Fibroblast of mammary gland (primary cell): Measurements from ENCODE around the gene TMEM215.

Source experiments
- DNase-seq: peaks from one replicate; pipeline ENCODE4 v3.0.0-alpha.2; 2010; ENCODE audit warnings: low read depth
- H3K4me3 ChIP-seq: 2 replicates; pipeline ENCODE4 v1.5.1; 2011; ENCODE audit warnings: low read depth, mild to moderate bottlenecking, low read length, moderate library complexity; ENCODE audit not compliant: control insufficient read depth
- CTCF ChIP-seq: conservative IDR thresholded peaks from 2 replicates; pipeline ENCODE4 v1.5.1; 2011; ENCODE audit warnings: low read depth, low read length, inconsistent platforms; ENCODE audit not compliant: control insufficient read depth, insufficient read depth

TMEM215 gene, protein sequence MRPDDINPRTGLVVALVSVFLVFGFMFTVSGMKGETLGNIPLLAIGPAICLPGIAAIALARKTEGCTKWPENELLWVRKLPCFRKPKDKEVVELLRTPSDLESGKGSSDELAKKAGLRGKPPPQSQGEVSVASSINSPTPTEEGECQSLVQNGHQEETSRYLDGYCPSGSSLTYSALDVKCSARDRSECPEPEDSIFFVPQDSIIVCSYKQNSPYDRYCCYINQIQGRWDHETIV

GRCh38 chr9:32783168-32783891 lies at the start of gene TMEM215:
TSS of gene TMEM215 (plus strand) at chr9:32783540. CDS start at chr9:32784184, 644 bp downstream.
- TF ChIP-seq CTCF, result no peak
- DNase-seq, result no peak
- no peak within 1 kb of the TSS for H3K4me3 ChIP-seq

DNA sequence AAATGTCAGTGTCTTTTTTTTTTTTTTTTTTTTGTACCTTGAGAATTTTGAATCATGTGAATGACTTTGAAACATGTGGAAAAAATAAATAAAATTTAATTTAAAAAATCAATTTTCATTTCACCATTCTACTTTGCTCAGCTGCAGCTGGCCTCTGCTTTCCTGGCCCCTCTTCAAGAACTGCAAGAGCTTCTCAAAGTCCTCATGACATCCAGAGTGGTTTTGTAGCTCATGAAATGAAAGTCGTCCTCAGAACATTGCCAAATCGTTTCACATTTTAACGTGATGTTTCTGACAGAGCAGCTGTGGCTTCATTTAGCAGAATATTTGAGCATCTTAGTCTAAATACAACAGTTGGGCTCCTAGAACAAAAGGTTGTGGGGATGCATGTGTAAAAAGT lies 47.9 kb upstream of the TMEM215 start:
- TF ChIP-seq CTCF, result no peak
- no peak overlapping the region for H3K4me3 ChIP-seq
- DNase-seq, result no peak

DNA sequence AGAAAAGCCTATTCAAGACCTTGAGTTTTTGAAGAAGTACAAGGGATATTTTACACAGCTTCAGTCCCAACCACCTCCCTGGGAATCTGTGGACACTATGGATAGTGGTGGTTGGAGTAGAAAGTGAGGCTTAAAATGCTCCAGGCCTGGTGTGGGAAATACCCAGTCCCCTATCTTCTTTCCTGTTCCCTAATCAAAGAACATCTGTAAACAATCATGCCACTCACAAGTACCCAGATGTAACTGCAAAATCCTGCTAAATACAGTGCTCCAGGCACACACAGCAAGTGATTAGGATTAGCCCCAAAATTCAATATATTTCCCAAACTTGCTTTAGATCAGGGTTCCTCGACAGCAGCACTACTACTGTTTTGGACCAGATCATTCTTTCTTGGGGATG lies 46.0 kb upstream of the TMEM215 start:
- no peak for TF ChIP-seq CTCF
- DNase-seq, result no peak
- no peak overlapping the region for H3K4me3 ChIP-seq

DNA sequence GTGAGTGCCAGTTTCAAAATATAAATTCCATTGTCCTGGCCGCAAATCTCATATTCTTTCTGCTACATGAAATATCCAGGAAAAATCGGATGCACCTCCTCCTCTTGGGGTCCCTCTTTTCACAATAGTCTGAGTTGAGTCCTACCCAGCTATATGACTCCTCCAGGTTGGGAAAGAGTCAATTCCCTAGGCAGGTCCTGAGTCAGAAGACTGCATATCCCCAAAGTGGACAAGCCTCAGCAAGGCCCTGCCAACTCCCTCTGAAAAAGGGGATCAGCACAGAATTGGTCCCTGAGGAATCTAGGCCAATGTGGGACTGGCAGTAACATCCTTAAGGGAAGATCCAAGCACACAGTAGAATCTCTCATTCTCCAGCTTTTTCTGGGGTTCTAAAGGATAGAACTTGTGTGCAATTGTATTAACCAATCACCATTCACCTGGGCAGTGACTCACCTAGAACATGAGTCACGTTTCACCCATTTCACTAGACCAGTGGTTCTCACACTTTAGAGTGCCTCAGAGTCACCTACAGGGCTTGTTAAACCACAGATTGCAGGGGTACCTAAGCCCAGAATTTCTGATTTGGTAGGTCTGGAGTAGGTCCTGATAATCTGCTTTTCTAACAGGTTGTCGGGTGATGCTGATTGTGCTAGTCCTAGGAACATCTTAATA lies 44.7 kb upstream of the TMEM215 start:
- TF ChIP-seq CTCF, result no peak
- no peak overlapping the region for H3K4me3 ChIP-seq
- peak; percentile 54 for DNase-seq

GRCh38 chr9:32741706-32742105 lies 41.6 kb upstream of the TMEM215 start:
- DNase-seq, result no peak
- no peak overlapping the region for H3K4me3 ChIP-seq
- no peak for TF ChIP-seq CTCF

DNA sequence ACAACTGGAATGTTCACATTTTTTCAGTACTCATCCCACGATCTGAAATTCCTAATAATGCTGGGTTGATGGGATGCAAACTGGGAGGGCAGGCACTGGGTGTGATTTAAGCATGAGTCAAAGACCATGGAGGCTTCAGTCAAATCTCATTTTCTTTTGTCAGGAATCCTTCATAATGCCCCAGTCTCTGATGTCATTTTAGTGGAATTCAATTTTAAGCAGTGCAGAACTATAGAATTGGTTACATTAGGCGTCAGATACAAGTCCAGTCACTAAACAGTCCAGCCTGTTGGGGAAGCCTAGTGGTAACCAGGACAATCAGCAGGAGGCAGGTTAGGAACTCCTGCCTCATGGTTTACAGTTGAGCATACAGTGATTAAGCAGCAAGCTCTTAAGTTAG lies 41.0 kb upstream of the TMEM215 start:
- TF ChIP-seq CTCF, result no peak

More for the DNA sequence above, 41.0 kb upstream of the TMEM215 start:
- DNase-seq, result no peak
- H3K4me3 ChIP-seq, result no peak overlapping the region
